Measurements from ENCODE around the gene NDUFAF3.

DNA sequence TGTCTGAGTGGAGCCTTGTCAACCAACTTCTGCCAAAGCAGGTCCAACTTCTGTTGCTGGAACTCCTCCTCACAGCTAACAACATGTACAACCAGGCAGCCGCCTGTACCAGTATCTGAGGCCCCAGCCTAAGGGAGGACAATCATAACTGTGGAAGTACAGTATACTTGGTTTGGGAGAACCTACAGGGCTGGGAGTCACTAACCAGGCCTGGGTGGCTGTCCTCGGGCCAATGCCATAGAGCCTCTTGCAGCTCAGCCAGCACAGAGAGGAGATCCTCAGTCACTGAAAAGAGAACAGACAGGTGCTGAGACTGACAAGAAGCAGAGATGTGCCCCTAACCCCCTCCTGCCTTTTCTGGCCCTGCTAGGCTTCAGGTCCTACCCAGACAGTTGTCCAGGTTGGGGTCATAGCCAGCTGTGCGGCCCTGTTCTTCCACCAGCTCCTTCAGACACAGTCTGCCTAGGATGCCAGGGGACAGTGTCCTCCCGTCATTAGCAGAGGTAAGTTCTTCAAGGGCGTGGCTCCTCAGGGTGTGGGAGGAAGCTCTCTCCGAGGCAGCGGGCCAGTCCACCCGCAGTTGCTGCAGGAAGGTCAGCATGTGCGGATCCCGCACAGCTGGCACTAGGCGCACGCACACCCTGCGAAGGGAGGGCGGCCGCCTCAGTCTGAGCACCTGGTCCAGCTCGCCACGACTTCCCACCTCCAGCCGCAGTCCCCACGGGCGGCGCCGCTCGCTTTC is 4.5 kb upstream of the NDUFAF3 start:
- no peak for TF ChIP-seq CTCF (IDR thresholded peaks at IDR 0.05)
- no peak for TF ChIP-seq POLR2A (IDR thresholded peaks at IDR 0.05)
- TF ChIP-seq POLR2AphosphoS5 (IDR thresholded peaks at IDR 0.05; ENCODE audit: insufficient read depth in 1 of 2, low read depth in 1 of 2), result no peak

Data from vagina (tissue), 2 donors.